ENCODE measurements around the gene CTNNBIP1.

CTNNBIP1 gene

DNA sequence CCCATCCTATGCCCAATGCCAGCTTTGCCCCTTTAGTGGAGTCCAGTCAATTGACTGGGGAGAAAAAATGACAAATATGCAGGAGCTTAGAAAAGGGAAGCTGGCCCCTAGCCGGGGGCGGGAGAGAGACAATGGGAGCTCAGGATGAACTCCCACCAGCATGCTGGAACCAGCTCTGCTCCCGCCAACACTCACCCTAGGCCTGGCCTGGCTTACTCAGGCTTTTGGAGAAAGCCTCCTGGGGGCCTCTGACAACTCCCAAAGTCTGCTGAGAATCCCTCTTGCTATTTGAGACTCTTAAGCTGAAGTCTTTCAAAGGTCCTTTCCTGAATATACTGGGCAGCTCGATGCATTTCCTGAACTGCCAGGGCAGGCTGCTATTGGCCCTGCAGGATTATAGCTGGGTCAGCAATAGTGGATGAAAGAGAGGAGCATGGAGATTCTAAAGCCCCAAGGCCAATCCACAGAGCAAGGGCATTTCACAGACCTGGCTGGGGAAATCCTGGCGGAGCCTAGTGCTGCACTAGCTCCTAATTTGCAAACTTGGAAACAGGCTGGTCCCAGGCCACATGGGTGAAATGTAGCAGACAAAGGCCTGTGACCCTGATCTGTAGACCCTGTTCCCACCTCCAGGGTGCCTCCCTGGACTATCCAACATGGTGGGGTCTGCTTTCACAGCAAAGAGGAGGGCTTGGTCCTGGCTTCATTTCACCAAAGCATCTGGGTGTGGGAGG is 50.6 kb downstream of the CTNNBIP1 start:
- in situ Hi-C loops (cut with MboI; ENCODE audit: low sequenced_read_pairs): loop anchor here (10.0 to 25.0 kb wide), 2 partner anchors 75 to 247 kb away; no protein-coding TSS in a partner anchor

GRCh38 chr1:9858293-9859035 is 51.6 kb downstream of the CTNNBIP1 start:
- in situ Hi-C loops (cut with MboI; ENCODE audit: low sequenced_read_pairs): loop anchor here (25.0 kb wide), 1 partner anchor 246 kb away; no protein-coding TSS in a partner anchor

DNA sequence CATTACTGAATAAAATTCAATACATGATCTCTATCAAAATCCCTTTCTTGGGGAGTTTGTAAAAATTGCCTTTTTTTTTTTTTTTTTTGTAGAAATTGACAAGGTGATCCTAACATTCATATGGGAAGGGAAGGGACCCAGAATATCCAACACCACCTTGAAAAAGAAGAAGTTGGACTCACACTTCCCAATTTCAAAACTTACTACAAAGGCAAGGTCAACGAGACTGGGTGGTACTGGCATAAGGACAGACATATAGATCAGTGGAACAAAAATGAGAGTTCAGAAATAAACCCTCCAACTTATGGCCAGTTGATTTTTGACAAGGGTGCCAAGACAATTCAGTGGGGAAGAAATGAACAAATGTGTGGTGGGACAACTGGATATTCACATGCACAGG is 54.9 kb downstream of the CTNNBIP1 start:
- in situ Hi-C loops (cut with MboI; ENCODE audit: low sequenced_read_pairs): loop anchor here (25.0 kb wide), 1 partner anchor 243 kb away; no protein-coding TSS in a partner anchor

DNA sequence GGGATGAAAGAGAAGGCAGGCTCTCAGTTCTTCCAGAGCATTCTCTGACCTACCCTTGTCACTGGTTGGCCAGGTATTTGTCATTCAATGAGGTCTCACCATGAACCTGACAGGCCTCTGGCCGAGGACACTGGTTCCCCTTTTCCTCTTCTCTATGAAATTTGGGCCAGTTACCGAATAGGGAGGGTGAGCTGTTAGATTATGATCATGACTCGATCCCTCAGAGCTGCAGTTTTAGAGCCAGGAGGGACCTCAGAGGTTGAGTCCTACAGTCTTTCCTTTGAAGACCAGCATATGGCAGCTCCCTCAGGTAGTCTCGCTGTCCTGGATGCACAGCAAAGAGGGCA is 56.8 kb downstream of the CTNNBIP1 start:
- in situ Hi-C loops (cut with MboI; ENCODE audit: low sequenced_read_pairs): loop anchor here (25.0 kb wide), 1 partner anchor 241 kb away; no protein-coding TSS in a partner anchor

GRCh38 chr1:9852410-9853248 is 57.4 kb downstream of the CTNNBIP1 start:
- in situ Hi-C loops (cut with MboI; ENCODE audit: low sequenced_read_pairs): loop anchor here (25.0 kb wide), 1 partner anchor 240 kb away; no protein-coding TSS in a partner anchor

DNA sequence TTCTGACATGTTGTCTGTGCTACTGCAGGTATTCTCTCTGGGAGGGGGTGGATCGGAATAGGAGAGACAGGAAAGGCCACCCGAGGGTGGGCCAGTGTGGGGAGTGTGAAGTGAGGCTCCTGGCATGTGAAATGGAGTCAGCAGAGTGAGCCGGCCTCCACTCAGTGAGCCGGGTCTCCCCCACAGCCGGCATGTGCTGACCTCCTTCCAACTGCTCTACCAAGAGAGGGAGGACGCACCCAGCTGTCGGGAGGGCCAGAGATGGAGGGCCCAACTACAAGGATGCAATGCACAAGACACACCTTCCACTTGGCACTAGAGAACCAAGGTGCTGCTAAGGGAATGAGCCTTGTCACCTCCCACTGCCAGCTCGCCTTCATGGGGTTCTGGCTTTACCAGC is 58.1 kb downstream of the CTNNBIP1 start:
- in situ Hi-C loops (cut with MboI; ENCODE audit: low sequenced_read_pairs): loop anchor here (25.0 kb wide), 1 partner anchor 240 kb away; no protein-coding TSS in a partner anchor

GRCh38 chr1:9850442-9851162 is 59.5 kb downstream of the CTNNBIP1 start:
- in situ Hi-C loops (cut with MboI; ENCODE audit: low sequenced_read_pairs): loop anchor here (25.0 kb wide), 1 partner anchor 238 kb away; no protein-coding TSS in a partner anchor

DNA sequence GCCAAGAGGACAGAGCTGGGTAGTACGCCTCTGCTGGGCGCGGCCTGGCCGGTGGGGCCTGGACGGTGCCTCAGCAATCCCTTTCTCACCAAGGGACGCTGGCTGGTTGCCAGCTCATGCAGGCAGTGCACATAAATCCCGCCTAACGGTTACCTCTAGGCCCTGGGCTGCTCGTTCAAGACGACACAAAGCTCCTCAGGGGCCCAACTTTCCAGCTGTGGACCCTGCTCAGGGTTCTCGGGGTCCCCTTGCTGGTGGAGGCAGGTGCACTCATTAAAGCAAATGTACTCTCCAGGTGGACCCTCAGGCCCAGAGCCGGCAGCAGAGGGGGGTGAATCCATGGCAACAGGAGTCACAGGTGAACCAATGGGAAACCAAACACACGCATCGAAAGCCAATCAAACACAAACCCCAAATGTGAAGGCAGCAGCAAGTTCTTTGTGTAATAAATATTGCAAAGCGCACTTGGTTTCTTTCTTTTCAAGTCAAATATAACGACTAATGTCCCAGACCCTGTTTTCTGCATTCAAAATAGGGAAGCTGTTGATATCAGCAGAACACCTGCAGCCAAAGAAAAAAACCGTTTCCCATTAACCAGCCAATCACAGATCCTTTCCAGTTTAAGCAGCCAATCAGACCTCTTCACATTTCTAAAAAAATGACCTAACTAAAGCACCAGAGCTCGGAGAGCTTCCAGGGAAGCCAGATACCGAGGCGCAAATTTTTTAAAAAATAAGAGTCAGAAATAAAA is 60.2 kb downstream of the CTNNBIP1 start:
- in situ Hi-C loops (cut with MboI; ENCODE audit: low sequenced_read_pairs): loop anchor here (25.0 kb wide), 1 partner anchor 238 kb away; no protein-coding TSS in a partner anchor

DNA sequence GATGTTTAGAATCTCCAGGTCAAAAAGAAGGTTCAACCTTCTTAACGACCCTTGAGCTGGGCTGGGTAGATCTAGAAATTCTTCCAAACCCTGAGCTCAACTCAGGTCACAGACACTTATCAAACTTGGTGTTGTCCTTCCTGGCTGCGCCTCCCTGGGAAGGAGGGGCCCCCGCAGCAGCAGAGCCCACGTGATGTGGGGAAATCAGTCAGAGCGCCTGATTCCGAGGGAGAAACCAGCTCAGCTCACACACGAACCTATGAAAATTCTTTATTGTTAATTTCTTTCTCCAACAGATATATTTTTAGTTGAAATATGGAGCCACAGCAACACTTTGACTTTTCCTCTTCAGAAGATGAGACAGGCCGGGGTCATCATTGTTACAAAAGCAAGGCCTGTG is 62.0 kb downstream of the CTNNBIP1 start:
- in situ Hi-C loops (cut with MboI; ENCODE audit: low sequenced_read_pairs): no loop called here

- in situ Hi-C loops (cut with MboI; ENCODE audit: low sequenced_read_pairs): no loop called here
Measured at GRCh38 chr1:9847269-9847668, 62.8 kb downstream of the CTNNBIP1 start.

DNA sequence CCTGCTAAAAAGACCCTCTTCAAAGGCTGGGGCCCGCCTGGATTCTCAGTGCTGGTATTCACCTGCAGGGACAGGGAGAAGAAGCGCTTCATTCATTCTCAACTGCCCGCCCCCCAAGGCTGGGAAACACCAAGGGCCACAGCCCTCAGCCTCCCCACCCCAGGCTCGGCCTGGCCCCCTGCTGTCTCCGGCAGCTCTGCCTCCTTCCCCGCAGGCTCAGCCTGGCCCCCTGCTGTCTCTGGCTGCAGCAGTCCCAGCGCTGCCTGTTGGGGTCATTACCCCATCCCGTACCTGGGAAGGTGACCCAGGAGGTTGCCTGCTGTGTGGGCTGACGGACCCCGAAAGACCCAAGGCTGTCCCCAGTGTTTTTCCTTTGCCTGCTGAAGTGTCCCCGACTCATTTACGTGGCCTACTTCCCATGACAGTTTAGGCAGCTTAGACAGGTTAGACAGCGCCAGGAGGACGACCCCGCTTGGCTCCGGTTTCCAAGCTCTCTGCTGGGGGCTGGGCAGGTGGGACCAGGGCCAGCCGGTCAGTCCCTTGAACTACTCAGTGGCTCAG is 63.4 kb downstream of the CTNNBIP1 start:
- in situ Hi-C loops (cut with MboI; ENCODE audit: low sequenced_read_pairs): no loop called here

- in situ Hi-C loops (cut with MboI; ENCODE audit: low sequenced_read_pairs): no loop called here
Measured at GRCh38 chr1:9845914-9846313, 64.2 kb downstream of the CTNNBIP1 start.

DNA sequence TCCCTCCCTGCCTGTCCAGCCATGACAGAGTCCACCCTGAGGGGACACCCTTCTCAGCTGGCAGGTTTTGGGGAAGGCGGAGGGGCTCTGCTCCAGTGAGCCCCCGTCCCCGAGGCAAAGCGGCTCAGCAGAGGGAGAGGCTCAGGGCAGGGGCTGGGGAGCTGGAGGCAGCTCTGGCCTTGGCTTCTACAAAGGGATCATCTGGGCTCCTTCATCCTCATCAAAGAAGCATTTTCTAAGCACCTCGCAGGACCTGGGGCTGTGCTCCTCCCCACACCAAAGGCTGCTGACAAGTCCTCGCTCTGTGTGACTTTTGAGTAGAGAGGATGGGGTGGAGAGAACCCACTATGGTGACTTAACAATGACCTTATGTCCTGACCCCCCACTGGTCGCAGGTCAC is 65.3 kb downstream of the CTNNBIP1 start:
- in situ Hi-C loops (cut with MboI; ENCODE audit: low sequenced_read_pairs): no loop called here

GRCh38 chr1:9844106-9844505 is 66.0 kb downstream of the CTNNBIP1 start:
- in situ Hi-C loops (cut with MboI; ENCODE audit: low sequenced_read_pairs): no loop called here

GRCh38 chr1:9843576-9843945 is 66.5 kb downstream of the CTNNBIP1 start:
- in situ Hi-C loops (cut with MboI; ENCODE audit: low sequenced_read_pairs): no loop called here

- in situ Hi-C loops (cut with MboI; ENCODE audit: low sequenced_read_pairs): no loop called here
Measured at GRCh38 chr1:9842781-9843575, 67.1 kb downstream of the CTNNBIP1 start.

GRCh38 chr1:9842073-9842711 is 67.9 kb downstream of the CTNNBIP1 start:
- in situ Hi-C loops (cut with MboI; ENCODE audit: low sequenced_read_pairs): no loop called here

DNA sequence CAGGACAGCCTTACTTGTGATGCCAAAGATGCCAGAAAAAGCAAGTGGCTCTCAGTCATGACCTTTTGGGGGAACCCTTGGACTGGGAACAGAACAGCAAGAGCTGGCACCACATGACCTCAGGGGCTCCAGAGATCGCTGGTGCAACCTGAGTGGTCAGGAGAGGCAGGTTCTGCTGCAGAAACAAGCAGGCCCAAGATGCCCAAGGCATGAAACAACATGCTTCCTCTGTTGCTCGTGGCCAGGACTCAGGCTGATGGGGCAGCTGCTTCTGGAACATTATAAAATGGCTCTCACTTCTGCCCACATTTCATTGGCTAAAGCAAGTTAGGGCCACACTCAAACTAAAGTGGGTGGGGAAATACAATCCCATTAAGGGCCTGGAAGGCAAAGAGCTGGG is 68.6 kb downstream of the CTNNBIP1 start:
- in situ Hi-C loops (cut with MboI; ENCODE audit: low sequenced_read_pairs): no loop called here
